Skeletal muscle tissue (tissue), 4 donors: ENCODE measurements around the gene NCAM2. TPM values are rescaled to one million over a fixed set of nuclear protein-coding genes. Genes with fewer than 3 reads are reported as not detected.

Experiments used
- H3K27ac ChIP-seq: one replicate; pipeline ENCODE4 v1.7.0; 2013; ENCODE audit warnings: mild to moderate bottlenecking, low read depth, low read length, inconsistent platforms
- H3K27me3 ChIP-seq, 3 donors: one replicate each; pipeline ENCODE4 v1.7.0; 2013; ENCODE audit warnings: low read length in 3 of 3; ENCODE audit not compliant: control insufficient read depth in 3 of 3, insufficient read depth in 3 of 3
- H3K36me3 ChIP-seq, 3 donors: one replicate each; pipeline ENCODE4 v1.7.0; 2013; ENCODE audit warnings: low read length in 3 of 3; ENCODE audit not compliant: control insufficient read depth in 3 of 3, insufficient read depth in 3 of 3
- H3K4me1 ChIP-seq, 3 donors: one replicate each; pipeline ENCODE4 v1.7.0; 2013; ENCODE audit warnings: low read length in 3 of 3, mild to moderate bottlenecking in 3 of 3; ENCODE audit not compliant: control insufficient read depth in 3 of 3, insufficient read depth in 3 of 3
- H3K4me3 ChIP-seq, 3 donors: one replicate each; pipeline ENCODE4 v1.7.0; 2013; ENCODE audit warnings: low read length in 3 of 3
- H3K9ac ChIP-seq, 3 donors: one replicate each; pipeline ENCODE4 v1.7.0; 2013; ENCODE audit warnings: low read length in 3 of 3, mild to moderate bottlenecking in 3 of 3, moderate library complexity in 2 of 3, low read depth in 1 of 3
- H3K9me3 ChIP-seq, 3 donors: one replicate each; pipeline ENCODE4 v1.7.0; 2013; ENCODE audit warnings: low read length in 3 of 3; ENCODE audit not compliant: control insufficient read depth in 3 of 3
- total RNA-seq: library from RNA; depleted of rRNA; stranded (reverse); fragments of >200 nt; gene quantifications from one replicate; pipeline ENCODE4 v1.2.3, GENCODE V29; 2014
- donor health status: Osteomylitis.

Gene NCAM2
- total RNA-seq, 1 donor from 2014 or later: 6.8 TPM

DNA sequence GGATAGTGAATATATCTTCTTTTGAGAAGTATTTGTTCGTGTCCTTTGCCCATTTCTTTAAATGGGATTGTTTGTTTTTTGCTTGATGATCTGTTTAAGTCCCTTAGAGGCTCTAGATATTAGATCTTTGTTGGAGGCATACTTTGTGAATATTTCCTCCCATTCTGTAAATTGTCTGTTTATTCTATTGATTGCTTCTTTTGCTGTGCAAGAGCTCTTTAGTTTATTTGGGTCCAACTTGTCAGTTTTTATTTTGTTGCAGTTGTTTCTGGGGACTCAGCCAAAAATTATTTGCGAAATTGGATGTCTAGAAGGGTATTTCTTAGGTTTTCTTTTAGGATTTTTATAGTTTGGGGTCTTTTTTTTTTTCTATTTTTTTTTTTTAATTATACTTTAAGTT, 302.8 kb downstream of the NCAM2 start:
- Histone ChIP-seq H3K4me3 (no peak overlapping the region), H3K27me3 (no peaks in the 10 kb centered on the region), H3K9ac (no peak overlapping the region), H3K4me1 (no peaks in the 10 kb centered on the region), H3K9me3 (no peaks in the 10 kb centered on the region), H3K27ac (no peak overlapping the region), H3K36me3 (no peaks in the 10 kb centered on the region)

DNA sequence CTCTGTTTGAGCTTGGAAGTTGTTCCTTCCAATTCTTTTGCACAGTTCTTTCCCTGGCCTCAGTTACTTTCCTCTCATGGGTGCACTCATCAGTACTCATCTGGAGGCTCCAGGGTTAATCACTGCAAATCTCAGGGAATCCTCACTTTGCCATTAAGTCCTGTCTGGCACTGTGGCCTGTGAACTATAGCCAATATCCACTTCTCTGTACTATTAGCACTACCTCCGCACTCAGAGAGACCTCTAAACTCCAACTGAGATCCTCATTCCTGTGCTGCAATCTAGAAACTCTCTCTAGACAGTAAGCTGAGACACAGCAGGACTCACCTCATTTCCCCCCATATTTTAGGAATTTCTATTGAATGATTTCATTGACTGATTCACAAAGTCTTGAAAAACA, 311.3 kb downstream of the NCAM2 start:
- Histone ChIP-seq H3K9me3 (no peaks in the 10 kb centered on the region), H3K36me3 (no peaks in the 10 kb centered on the region), H3K9ac (no peak overlapping the region), H3K4me3 (no peak overlapping the region), H3K4me1 (no peaks in the 10 kb centered on the region), H3K27me3 (no peaks in the 10 kb centered on the region), H3K27ac (no peak overlapping the region)

DNA sequence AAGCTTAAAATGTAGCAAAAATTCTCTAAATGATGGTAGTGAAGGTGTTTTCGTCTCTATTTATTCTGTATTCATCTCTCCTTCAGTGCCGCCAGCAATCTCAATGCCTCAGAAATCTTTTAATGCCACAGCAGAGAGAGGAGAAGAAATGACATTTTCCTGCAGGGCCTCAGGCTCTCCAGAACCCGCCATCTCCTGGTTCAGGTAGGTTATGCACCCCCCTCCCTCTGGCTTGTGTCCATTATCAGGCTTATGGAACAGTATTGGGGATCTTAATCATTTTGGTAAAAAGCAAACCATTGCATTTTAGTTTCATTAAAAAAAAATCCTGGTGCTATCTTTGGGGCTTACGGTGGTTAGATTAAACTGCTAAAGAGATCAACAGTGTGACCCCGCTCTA, 326.1 kb downstream of the NCAM2 start:
- no peak overlapping the region for H3K9ac ChIP-seq
- no peaks in the 10 kb centered on the region for H3K36me3 ChIP-seq
- H3K4me3 ChIP-seq: no peak overlapping the region
- H3K9me3 ChIP-seq: no peaks in the 10 kb centered on the region
- H3K27me3 ChIP-seq: no peaks in the 10 kb centered on the region
- no peaks in the 10 kb centered on the region for H3K4me1 ChIP-seq
- H3K27ac ChIP-seq: no peak overlapping the region

DNA sequence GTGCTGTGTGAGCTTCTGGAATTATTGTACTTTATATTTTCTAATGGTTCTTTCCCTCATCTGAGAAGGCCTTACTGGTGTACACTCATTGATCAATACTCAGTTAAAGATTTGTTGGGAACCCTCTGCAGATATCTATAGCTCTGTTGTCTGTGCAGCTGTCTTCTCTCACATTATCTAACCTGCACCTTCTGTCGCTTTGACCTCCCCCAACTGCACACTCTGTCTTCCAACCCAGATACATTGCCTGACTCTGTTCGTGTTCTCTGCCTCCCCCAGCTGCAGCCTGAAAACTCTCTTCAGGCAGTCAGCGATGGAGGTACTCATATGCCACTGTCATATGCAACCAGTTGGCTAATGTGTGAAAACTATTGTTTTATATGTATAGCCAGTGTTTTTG, 334.3 kb downstream of the NCAM2 start:
- no peaks in the 10 kb centered on the region for H3K27me3 ChIP-seq
- no peak overlapping the region for H3K4me3 ChIP-seq
- no peaks in the 10 kb centered on the region for H3K36me3 ChIP-seq
- no peaks in the 10 kb centered on the region for H3K9me3 ChIP-seq
- H3K4me1 ChIP-seq: no peaks in the 10 kb centered on the region
- no peak overlapping the region for H3K27ac ChIP-seq
- no peak overlapping the region for H3K9ac ChIP-seq

DNA sequence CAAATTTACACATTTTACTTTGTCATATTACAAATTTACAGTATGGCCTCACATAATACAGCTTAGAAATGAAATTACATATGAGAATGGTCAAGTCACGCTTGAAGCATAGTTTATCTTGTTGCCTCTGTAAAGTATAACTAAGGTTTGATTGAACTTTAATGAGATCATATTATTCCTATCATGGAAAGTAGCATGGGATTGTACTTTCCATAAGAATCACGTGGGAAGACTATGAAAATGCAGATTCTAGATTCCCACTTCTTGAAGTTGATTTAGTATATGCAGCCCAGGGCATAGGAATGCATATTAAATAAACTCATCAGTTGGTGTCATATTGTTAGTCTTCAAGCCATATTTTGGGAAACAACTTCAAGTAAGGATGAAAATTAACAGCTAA, 342.8 kb downstream of the NCAM2 start:
- no peaks in the 10 kb centered on the region for H3K36me3 ChIP-seq
- H3K27ac ChIP-seq: no peak overlapping the region
- H3K9me3 ChIP-seq: peaks cover 2 to 6% (median 4%) of the 10 kb centered on the region in 3 donors
- H3K4me3 ChIP-seq: no peak overlapping the region
- no peaks in the 10 kb centered on the region for H3K4me1 ChIP-seq
- H3K9ac ChIP-seq: no peak overlapping the region
- no peaks in the 10 kb centered on the region for H3K27me3 ChIP-seq

DNA sequence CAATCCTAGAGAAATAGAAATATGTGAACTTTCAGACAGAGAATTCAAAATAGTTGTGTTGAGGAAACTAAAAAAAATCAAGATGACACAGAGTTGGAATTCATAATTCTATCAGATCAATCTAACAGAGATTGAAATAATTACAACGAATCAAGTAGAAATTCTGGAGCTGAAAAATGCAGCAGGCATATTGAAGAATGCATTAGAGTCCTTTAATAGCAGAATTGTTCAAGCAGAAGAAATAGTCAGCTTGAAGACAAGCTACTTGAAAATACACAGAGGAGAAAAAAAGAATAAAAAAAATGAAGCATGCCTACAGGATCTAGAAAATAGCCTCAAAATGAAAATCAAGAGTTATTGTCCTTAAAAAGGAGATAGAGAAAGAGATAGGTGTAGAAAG, 347.1 kb downstream of the NCAM2 start:
- Histone ChIP-seq H3K4me3 (no peak overlapping the region), H3K9me3 (peaks cover 2 to 15% (median 4%) of the 10 kb centered on the region in 3 donors), H3K36me3 (no peaks in the 10 kb centered on the region), H3K27ac (no peak overlapping the region), H3K9ac (no peak overlapping the region), H3K4me1 (no peaks in the 10 kb centered on the region), H3K27me3 (no peaks in the 10 kb centered on the region)

DNA sequence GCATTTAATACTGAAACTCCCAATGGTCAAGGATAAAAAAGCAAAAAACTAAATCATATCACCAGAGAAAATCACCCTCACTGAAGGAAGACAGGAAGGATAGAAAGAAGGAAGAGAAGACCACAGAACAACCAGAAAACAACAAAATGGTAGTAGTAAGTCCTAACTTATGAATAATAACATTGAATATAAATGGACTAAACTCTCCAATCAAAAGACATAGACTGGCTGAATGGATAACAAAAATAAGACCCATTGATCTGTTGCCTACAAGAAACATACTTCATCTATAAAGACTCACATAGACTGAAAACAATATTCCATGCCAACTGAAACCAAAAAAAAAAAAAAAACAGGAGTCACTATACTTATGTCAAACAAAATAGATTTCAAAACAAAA, 347.7 kb downstream of the NCAM2 start:
- Histone ChIP-seq H3K4me3 (no peak overlapping the region), H3K9me3 (peaks cover 2 to 15% (median 4%) of the 10 kb centered on the region in 3 donors), H3K27me3 (no peaks in the 10 kb centered on the region), H3K27ac (no peak overlapping the region), H3K4me1 (no peaks in the 10 kb centered on the region), H3K36me3 (no peaks in the 10 kb centered on the region), H3K9ac (no peak overlapping the region)

DNA sequence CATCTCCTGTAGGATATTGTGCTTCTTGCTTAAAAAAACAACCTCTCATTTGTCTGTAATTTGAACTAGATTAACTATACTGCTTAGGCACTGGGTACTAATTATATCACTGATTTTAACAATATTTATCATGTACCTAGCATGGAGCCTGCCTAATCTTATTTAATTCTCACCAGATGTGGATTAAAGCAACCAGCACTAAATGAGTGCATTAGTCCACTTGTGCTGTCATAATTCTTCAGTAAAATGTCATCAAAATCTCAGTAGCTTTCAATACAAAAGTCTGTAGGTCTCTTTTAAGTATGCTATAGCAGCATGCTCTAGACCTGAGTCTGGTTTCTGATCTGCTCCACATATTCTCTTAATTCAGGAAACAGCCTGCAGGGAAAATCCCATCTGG, 368.1 kb downstream of the NCAM2 start:
- no peak overlapping the region for H3K27ac ChIP-seq
- no peak overlapping the region for H3K9ac ChIP-seq

DNA sequence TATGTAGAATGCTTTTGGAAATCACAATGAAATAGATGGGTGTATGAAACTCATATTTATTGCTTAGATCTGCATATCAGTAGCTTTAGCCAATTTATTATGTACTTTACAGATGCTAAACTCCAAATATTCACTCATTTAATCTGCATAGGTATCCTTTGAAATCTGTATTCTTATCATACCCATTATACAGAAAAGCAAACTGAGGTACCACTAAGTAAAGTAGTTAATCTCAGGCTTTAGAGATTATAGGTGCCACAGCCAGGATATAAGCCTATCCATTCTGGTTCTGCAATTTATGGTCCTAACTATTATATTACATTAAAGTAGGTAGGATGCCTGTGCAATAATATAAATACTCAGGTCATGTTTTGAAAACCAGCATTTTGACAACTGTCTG, 369.4 kb downstream of the NCAM2 start:
- Histone ChIP-seq H3K9ac (no peak overlapping the region), H3K36me3 (no peaks in the 10 kb centered on the region), H3K4me3 (no peak overlapping the region), H3K4me1 (no peaks in the 10 kb centered on the region), H3K27ac (no peak overlapping the region), H3K9me3 (no peaks in the 10 kb centered on the region), H3K27me3 (no peaks in the 10 kb centered on the region)

More for the DNA sequence above, 368.1 kb downstream of the NCAM2 start:
- Histone ChIP-seq H3K9me3 (no peaks in the 10 kb centered on the region), H3K4me1 (no peaks in the 10 kb centered on the region), H3K27me3 (no peaks in the 10 kb centered on the region), H3K36me3 (no peaks in the 10 kb centered on the region), H3K4me3 (no peak overlapping the region)

DNA sequence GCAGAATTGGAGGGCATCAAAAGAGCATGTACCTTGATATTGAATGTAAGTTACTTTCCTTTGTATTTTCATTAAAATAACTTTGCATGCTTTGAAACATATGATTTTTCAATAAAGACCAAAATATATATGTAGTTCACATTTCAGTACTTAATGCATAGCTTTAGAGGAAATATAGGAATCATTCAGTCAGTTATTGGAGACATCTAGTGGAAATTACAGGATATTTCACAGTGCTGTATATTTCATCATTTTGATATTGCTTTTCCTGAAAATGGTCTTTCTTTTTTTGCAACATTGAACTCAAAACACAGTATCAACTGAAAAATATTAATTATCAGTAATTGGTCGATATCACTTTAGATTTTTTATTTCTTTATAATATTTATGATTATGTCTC, 375.8 kb downstream of the NCAM2 start:
- H3K27ac ChIP-seq: no peak overlapping the region
- no peaks in the 10 kb centered on the region for H3K36me3 ChIP-seq
- no peak overlapping the region for H3K4me3 ChIP-seq
- H3K27me3 ChIP-seq: no peaks in the 10 kb centered on the region
- H3K4me1 ChIP-seq: no peaks in the 10 kb centered on the region
- no peak overlapping the region for H3K9ac ChIP-seq
- no peaks in the 10 kb centered on the region for H3K9me3 ChIP-seq

DNA sequence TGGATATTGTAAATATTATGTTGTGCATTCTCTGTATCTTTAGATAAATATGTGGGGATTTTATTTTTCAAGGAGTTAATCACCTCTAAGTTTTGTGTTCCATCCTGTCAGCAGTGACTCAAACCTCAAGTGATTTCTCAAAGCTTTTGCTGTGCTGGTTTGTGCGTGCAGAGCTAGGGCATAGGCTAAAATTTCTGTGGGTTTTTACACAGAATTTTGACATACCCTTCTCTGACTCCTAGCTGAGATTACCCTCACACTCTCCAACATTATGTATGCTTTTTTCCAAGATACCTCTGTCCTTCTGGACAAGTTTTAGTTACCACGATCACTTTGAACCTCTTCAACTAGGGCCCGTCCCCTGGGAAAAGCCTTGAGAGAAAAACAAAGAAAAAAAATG, 384.9 kb downstream of the NCAM2 start:
- no peaks in the 10 kb centered on the region for H3K4me1 ChIP-seq
- no peak overlapping the region for H3K27ac ChIP-seq
- no peaks in the 10 kb centered on the region for H3K9me3 ChIP-seq
- no peak overlapping the region for H3K4me3 ChIP-seq
- no peak overlapping the region for H3K9ac ChIP-seq
- H3K27me3 ChIP-seq: no peaks in the 10 kb centered on the region
- no peaks in the 10 kb centered on the region for H3K36me3 ChIP-seq
